ENCODE measurements around the gene WWP2.
"Not testable (repeated sequence)": the region's sequence is repeated elsewhere in the genome, so short reads cannot be mapped to it uniquely, and the experiment has no call there.

Gene WWP2

GRCh38 chr16:69761983-69762813 is at the start of gene WWP2:
Gene WWP2, plus strand, starts transcription at chr16:69762332. Its CDS starts 24,679 bp downstream, at chr16:69787011.
- peak; percentile 84 for DNase-seq

- DNase-seq, result no peak
Measured at GRCh38 chr16:69712914-69713581, 49.1 kb upstream of the WWP2 start.

- DNase-seq, result no peak
Measured at GRCh38 chr16:69717066-69717465, 45.1 kb upstream of the WWP2 start.

GRCh38 chr16:69718111-69718764 is 43.9 kb upstream of the WWP2 start:
- no peak for DNase-seq

GRCh38 chr16:69720822-69721430 is 41.2 kb upstream of the WWP2 start:
- no peak for DNase-seq

GRCh38 chr16:69721441-69721957 is 40.6 kb upstream of the WWP2 start:
- no peak for DNase-seq

GRCh38 chr16:69724414-69724873 is 37.7 kb upstream of the WWP2 start:
- no peak for DNase-seq

- DNase-seq, result no peak
Measured at GRCh38 chr16:69724981-69725479, 37.1 kb upstream of the WWP2 start.

- DNase-seq, result no peak
Measured at GRCh38 chr16:69725480-69726312, 36.4 kb upstream of the WWP2 start.

- peak; percentile 88 for DNase-seq
Measured at GRCh38 chr16:69726313-69727060, 35.6 kb upstream of the WWP2 start, which contains the start of gene NQO1. Gene NQO1, minus strand, starts transcription at chr16:69726560. Its CDS starts 121 bp downstream, at chr16:69726439.

GRCh38 chr16:69727916-69728270 is 34.2 kb upstream of the WWP2 start:
- DNase-seq, result no peak

GRCh38 chr16:69729030-69729429 is 33.1 kb upstream of the WWP2 start:
- not testable (repeated sequence) for DNase-seq

- DNase-seq, result not testable (repeated sequence)
Measured at GRCh38 chr16:69731280-69731679, 30.9 kb upstream of the WWP2 start.

GRCh38 chr16:69732101-69732500 is 30.0 kb upstream of the WWP2 start:
- DNase-seq, result no peak

- no peak for DNase-seq
Measured at GRCh38 chr16:69741519-69741918, 20.6 kb upstream of the WWP2 start.

GRCh38 chr16:69741951-69742904 is 19.9 kb upstream of the WWP2 start:
- no peak for DNase-seq

- DNase-seq, result no peak
Measured at GRCh38 chr16:69744363-69745231, 17.5 kb upstream of the WWP2 start.

- no peak for DNase-seq
Measured at GRCh38 chr16:69745232-69745612, 16.9 kb upstream of the WWP2 start.

- no peak for DNase-seq
Measured at GRCh38 chr16:69745959-69746358, 16.2 kb upstream of the WWP2 start.

All from CD4-positive, alpha-beta T cell treated with Interleukin-21 for 1 hour (primary cell).